ENCODE results near the gene MAP2K5.

MAP2K5 gene

DNA sequence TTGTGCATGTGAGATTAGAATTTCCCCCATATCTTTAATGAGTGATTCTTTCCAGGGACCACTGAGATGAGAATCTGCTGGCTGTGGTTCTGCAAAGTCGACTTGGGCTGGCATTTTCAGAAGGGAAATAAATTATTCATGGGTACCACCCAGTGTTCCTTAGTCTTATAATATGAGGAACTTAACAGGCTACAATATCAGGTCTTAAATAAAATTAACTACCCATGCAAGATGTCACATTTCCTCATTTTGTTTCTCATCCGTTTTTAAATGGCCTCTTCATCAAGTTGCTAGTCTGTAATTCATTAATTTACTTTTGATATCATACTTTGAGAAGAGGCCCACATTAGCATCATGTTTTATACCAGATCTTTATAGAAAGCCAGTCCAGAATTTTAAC lies 224.5 kb downstream of the MAP2K5 start:
- H3K4me3 ChIP-seq (replicated peaks; ENCODE audit: low read depth, low read length), result no peak overlapping the region
- H3K36me3 ChIP-seq (ENCODE audit: control insufficient read depth, insufficient read depth, low read length), result no peaks in the 10 kb centered on the region
- no peaks in the 10 kb centered on the region for H3K27me3 ChIP-seq (replicated peaks; ENCODE audit: control insufficient read depth, insufficient read depth, low read length)
- TF ChIP-seq CTCF (IDR thresholded peaks at IDR 0.05; ENCODE audit: insufficient read depth, low read length, poor library complexity, severe bottlenecking), result no peak
- DNase-seq (ENCODE audit: extremely low read depth, insufficient read length), result no peak

DNA sequence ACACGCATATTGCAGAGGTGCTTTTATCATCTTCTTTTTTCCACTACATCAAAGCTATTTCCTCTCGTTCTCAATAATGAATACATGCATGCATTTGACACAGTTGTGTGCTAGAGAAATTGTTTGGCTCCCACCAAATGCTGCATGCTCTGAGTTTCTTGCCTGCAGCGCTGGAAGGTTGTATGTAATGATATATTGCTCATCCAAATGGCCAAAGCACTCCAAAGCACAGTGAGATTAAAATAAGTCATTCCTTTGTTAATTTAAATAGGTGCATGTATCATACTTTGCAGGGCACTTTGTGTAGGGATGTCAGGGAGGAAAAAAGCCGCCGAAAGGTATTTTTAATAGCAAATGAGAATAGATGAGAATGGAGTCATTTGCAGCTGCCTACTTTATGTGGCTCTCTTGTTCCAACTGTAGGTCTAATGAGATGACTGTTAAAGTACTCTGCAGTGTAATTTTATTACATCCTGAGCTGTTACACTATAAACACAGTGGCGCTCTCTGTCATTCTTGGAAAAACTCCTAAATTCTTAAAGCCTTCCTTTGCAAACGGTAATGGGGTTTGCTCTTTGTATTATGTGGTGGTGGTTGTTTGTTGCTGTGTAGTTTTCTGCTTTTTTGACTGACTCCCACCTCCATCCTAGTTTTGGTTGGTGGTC lies 225.9 kb downstream of the MAP2K5 start:
- TF ChIP-seq CTCF (IDR thresholded peaks at IDR 0.05; ENCODE audit: insufficient read depth, low read length, poor library complexity, severe bottlenecking), result no peak
- H3K4me3 ChIP-seq (replicated peaks; ENCODE audit: low read depth, low read length), result no peak overlapping the region
- H3K27me3 ChIP-seq (replicated peaks; ENCODE audit: control insufficient read depth, insufficient read depth, low read length), result no peaks in the 10 kb centered on the region
- DNase-seq (ENCODE audit: extremely low read depth, insufficient read length), result no peak
- H3K36me3 ChIP-seq (ENCODE audit: control insufficient read depth, insufficient read depth, low read length), result no peaks in the 10 kb centered on the region

- no peak for TF ChIP-seq CTCF (IDR thresholded peaks at IDR 0.05; ENCODE audit: insufficient read depth, low read length, poor library complexity, severe bottlenecking)
These were observed 227.2 kb downstream of the MAP2K5 start for GRCh38 chr15:67769497-67770357.

DNA sequence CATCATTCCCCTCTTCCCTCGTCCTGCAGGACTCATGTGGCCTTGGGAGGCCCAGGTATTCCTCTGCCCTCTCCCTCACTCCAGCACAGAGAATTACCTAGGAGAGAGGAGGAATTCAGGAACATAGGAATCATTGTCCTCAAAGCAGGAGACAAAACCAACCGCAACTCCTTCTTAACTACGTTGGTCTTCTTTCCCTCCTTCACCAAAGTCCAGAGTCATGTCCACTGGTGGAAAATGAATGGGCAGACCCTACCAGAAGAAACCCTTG lies 227.8 kb downstream of the MAP2K5 start:
- no peak overlapping the region for H3K4me3 ChIP-seq (replicated peaks; ENCODE audit: low read depth, low read length)
- no peaks in the 10 kb centered on the region for H3K27me3 ChIP-seq (replicated peaks; ENCODE audit: control insufficient read depth, insufficient read depth, low read length)
- no peaks in the 10 kb centered on the region for H3K36me3 ChIP-seq (ENCODE audit: control insufficient read depth, insufficient read depth, low read length)
- no peak for DNase-seq (ENCODE audit: extremely low read depth, insufficient read length)
- TF ChIP-seq CTCF (IDR thresholded peaks at IDR 0.05; ENCODE audit: insufficient read depth, low read length, poor library complexity, severe bottlenecking), result no peak

More at GRCh38 chr15:67769497-67770357, 227.2 kb downstream of the MAP2K5 start:
- Histone ChIP-seq H3K27me3 (replicated peaks; ENCODE audit: control insufficient read depth, insufficient read depth, low read length) (no peaks in the 10 kb centered on the region), H3K36me3 (ENCODE audit: control insufficient read depth, insufficient read depth, low read length) (no peaks in the 10 kb centered on the region), H3K4me3 (replicated peaks; ENCODE audit: low read depth, low read length) (no peak overlapping the region)
- no peak for DNase-seq (ENCODE audit: extremely low read depth, insufficient read length)

DNA sequence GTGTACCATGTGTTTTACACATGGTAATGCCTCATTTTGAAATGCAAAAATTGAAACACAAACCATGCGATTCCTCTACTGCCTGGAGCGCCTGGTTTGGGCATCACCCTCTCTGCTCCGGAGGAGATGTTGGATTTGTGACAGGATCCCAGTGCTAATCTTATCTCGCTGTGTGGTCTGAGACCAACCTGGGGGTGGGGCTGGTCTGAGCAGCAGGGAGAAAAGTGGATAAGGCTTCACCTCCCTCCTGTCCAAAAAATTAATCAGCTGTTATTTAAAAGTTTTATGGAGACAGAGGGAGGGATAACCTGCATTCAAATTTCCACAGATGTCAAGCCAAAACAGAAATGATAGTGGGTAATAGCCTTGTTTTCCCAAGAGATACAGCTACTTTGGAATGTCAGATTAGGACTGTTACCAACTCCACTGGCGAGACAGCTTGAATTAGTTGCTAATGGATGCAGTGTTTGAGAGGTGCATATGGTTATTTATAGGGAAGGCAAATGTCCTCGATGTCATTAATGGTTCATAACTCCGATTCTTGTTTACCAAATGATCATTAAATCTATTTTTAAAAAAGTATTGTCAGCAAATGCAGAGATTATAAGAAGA lies 228.8 kb downstream of the MAP2K5 start:
- no peaks in the 10 kb centered on the region for H3K36me3 ChIP-seq (ENCODE audit: control insufficient read depth, insufficient read depth, low read length)
- no peaks in the 10 kb centered on the region for H3K27me3 ChIP-seq (replicated peaks; ENCODE audit: control insufficient read depth, insufficient read depth, low read length)
- no peak for TF ChIP-seq CTCF (IDR thresholded peaks at IDR 0.05; ENCODE audit: insufficient read depth, low read length, poor library complexity, severe bottlenecking)
- DNase-seq (ENCODE audit: extremely low read depth, insufficient read length), result no peak
- no peak overlapping the region for H3K4me3 ChIP-seq (replicated peaks; ENCODE audit: low read depth, low read length)
